HG03378 (cell line): ENCODE data around the gene IQSEC2.

Experiments
- ATAC-seq: cut with Tn5 transposase; IDR thresholded peaks from one replicate; pipeline ENCODE4 v1.9.1; 2021; ENCODE audit warnings: mild to moderate bottlenecking, moderate library complexity; ENCODE audit not compliant: unreplicated experiment

Gene IQSEC2

DNA sequence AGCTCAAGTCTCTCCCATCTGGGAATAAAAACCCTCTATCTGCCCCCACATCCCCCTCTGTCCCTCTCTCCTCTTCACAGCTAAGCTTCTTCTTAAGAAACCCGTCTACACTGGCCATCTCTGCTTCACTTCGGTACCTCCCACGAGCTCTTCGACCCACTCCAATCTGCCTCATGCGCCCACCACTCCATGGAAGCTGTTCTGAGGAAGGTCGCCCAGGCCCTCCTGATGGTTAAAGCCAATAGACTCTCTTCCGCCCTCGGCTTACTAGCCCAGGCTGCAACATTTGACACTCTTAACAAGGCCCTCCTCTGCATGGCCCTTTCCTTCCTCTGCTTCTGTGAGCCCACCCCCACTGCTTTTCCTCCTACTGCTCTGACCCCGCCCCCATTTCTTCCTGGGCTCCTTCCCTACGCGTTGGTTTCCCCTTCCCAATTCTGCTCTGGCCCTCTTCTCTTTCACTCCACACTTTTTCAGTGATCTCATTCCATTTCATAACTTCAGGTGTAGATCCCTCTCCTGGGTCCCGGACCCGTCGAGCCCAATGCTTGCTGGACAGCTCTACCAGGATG is 11.8 kb downstream of the IQSEC2 start:
- no peak for ATAC-seq

DNA sequence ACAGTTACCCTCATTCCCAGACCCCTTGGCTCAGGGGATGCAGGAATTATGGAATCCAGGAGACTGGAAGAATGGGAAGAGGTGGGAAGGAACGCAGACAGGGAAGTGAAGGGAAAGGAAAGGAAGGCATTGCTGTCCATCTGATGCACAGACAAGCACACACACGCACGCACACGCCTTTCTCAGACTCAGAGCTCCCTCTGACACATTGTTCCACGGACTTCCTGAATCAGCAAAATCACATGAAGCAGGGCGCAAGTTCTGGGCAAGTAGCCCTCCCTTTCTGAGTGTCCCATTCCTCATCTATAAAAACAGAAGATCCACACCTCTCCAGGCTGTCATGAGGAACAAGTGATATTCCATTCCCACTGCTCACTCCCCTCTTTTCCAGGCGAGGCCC is 13.2 kb downstream of the IQSEC2 start:
- no peak for ATAC-seq

GRCh38 chrX:53266914-53267313 is 14.5 kb downstream of the IQSEC2 start:
- no peak for ATAC-seq

DNA sequence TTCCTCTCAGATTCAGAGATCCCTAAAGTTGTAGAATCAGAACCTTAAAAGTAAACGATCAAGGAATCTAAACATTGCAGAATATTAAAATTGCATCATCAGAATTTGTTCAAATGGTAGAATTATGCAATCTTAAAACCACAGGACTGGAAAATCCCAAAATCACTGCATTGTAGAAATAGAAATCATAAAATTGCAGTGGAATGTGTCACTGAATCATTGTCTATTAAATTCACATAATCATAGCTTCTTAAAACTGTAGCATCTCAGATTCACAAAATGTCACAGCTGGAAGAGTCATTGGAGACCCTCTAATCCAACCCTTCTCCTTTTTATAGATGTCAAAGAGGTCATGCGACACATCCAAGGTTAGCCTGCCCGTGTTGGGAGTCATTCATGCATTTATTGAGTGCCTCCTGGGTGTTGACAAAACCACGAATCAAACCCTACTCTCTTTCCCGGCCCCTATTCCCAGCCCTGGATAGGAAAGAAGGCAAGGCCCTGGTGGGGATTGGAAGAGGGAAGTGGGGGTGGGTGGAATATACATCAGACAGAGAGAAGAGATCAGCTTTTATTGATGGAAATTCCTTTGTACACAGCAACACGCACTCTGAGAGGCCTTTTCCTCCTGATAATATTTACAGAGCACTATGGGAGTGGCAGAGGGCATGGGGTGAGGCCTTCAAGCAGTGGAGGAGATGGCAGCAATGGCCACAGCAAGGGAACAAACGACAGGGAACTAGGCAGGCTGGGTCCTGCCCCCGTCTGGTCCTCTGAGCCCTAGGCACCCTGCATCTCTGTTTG is 15.4 kb downstream of the IQSEC2 start:
- no peak for ATAC-seq

GRCh38 chrX:53263597-53264094 is 17.7 kb downstream of the IQSEC2 start:
- no peak for ATAC-seq

GRCh38 chrX:53262918-53263394 is 18.4 kb downstream of the IQSEC2 start:
- ATAC-seq: no peak

GRCh38 chrX:53262189-53262917 is 19.0 kb downstream of the IQSEC2 start:
- no peak for ATAC-seq

- no peak for ATAC-seq
Measured at GRCh38 chrX:53261355-53261972, 19.9 kb downstream of the IQSEC2 start.

DNA sequence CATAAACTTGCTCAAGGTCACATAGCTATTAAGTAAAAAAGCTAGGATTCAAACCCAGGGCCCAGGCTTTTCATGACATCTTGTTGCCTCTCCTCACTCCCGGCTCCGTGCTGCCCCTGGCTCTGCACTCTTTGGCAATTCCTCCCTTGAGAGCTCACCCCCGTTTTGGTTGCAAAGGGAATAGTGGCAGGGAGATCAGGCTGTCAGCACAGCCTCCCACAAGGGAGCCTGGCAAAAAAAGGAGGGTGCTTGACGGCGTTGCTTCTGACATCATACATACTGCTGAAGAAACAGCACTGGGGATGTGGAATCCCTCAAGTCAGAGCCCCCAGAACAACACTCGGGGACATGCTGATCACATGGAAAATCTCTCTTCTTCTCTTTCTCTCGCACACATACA is 20.5 kb downstream of the IQSEC2 start:
- no peak for ATAC-seq

DNA sequence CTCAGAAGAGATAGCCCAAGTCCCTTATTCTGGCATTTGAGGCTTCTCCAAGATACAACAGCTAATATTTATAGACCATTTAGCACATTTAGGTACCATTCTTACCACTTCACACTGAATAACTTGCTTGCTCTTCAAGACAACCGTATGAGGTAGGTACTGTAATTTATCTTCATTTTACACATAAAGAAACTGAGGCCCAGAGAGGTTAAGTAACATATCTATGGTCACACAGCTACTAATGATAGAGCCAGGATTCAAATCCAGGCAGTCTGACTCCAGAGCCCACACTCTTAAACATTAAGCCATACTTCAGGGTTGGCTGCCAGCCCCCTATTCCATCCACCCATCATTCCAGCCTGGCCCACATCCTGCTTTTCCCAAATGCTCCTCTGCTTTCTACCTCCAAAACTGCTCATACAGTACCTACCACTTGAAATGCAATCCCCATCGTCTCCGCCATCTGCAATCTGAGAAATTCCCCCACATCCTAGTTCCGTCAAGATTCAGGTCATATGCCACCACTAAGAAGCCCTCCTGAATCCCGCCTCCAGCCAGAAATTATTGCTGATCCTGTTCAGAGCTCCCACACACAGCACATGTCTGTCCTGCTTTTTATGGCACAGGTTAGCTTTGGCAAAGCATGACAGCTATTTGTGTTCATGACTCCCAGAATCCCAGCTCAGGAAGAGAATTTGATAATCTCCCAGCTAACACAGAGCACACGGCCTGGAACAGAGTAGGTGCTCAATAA is 23.5 kb downstream of the IQSEC2 start:
- ATAC-seq: no peak

DNA sequence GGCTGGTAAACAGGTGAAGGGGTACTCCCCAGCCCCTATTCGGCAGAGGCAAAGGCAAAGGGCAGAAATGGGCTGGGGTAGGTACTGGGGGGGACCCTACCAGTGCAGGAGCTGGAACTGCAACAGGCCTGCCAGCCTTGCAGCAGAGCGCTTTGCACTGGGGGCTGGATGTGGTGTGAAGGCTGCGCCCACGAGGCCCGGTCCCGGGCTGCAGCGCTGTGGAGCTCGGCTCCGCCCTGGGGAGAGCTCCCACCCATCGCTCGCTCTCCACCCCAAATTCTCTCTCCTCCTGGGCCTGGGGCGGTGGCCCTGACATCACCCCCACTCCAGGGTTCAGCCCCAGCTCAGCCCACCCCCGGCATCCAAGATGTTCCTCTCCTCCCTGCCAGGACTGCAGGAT is 24.2 kb downstream of the IQSEC2 start:
- ATAC-seq: no peak

GRCh38 chrX:53256446-53257041 is 24.8 kb downstream of the IQSEC2 start:
- no peak for ATAC-seq

- no peak for ATAC-seq
Measured at GRCh38 chrX:53255738-53256191, 25.6 kb downstream of the IQSEC2 start.

GRCh38 chrX:53254570-53255461 is 26.6 kb downstream of the IQSEC2 start:
- no peak for ATAC-seq

DNA sequence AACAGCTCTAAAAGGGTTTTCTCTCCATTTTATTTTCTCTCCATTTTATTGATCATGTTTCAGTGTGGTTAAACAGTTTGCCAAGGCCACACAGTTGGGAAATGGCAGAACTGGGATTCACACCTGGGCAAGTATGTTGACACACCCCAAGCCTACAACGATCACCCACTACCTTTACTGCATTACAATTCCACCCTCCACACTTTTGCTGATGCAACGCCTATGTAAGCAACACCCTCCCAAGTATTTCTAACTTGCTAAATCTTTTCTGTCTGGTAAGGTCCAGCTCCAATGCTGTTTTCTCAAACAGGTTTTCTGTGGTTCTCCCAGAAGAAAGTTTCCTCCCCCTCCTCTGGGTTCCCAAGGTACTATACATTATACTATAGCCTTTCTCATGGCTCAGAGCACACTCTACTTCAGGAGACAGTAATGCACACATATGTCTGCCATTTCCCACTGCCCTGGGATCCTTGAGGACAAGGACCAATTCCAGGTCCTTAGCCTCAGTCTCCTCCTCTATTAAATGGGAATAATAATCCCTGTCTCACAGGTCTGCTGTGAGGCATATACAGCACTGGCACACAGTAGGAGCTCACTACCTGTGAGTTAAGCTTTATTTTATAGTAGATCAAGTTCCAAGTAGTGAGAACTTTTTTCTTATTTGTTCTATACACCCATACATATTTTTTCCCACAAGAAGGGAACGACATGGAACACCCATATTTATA is 27.9 kb downstream of the IQSEC2 start:
- ATAC-seq: no peak

- ATAC-seq: no peak
Measured at GRCh38 chrX:53251307-53251706, 30.1 kb downstream of the IQSEC2 start.

GRCh38 chrX:53250556-53250955 is 30.8 kb downstream of the IQSEC2 start:
- ATAC-seq: no peak

- no peak for ATAC-seq
Measured at GRCh38 chrX:53249408-53250042, 31.9 kb downstream of the IQSEC2 start.
